Measurements from ENCODE around the gene TNIP3. TPM values are rescaled to one million over a fixed set of nuclear protein-coding genes. Genes with fewer than 3 reads are reported as not detected.

TNIP3 gene
- total and polyA plus RNA-seq, 9 of the 15 experiments (the other 6 are each of a cell fraction or from before 2014, with no cell fraction given): 0.14 TPM; not detected in 8

DNA sequence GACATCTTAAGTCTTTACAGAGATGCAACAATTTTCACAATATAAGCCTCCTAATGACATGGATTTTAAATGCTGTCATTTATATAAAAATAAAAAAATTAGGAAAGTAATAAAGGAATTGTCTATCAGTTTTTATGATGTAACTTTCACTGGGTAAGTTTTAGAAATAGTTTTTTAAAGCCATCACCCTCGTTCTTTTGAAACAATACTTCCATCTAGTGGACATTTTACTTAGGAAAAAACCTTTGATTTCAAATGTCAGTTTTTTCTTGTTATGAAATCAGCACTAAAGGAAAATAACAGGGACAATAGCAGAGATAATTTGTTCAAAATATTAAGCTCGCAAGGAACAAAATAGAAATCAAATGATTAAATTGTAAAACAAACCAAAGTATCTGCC is 67.5 kb downstream of the TNIP3 start:
- Histone ChIP-seq H3K36me3 (ENCODE audit: control insufficient read depth, insufficient read depth, low read length) (no peaks in the 10 kb centered on the region), H2AFZ (ENCODE audit: low read depth, low read length) (no peak overlapping the region), H3K27ac (ENCODE audit: extremely low read depth, low read depth, low read length) (no peak overlapping the region), H3K79me2 (ENCODE audit: control insufficient read depth, insufficient read depth, low read length) (no peaks in the 10 kb centered on the region), H3K9me1 (ENCODE audit: control insufficient read depth, insufficient read depth, low read length) (no peaks in the 10 kb centered on the region), H4K20me1 (replicated peaks; ENCODE audit: control insufficient read depth, insufficient read depth, low read length) (no peaks in the 10 kb centered on the region), H3K4me2 (ENCODE audit: insufficient read depth, low read length) (no peak overlapping the region), H3K9me3 (replicated peaks; ENCODE audit: control insufficient read depth, insufficient read depth, low read depth, low read length) (no peaks in the 10 kb centered on the region), H3K27me3 (ENCODE audit: control insufficient read depth in 2 of 2, insufficient read depth in 2 of 2, low read length in 2 of 2) (no peaks in the 10 kb centered on the region), H3K9ac (ENCODE audit: insufficient read depth in 1 of 2, low read depth in 2 of 2, low read length in 2 of 2) (no peak overlapping the region), H3K4me1 (replicated peaks in 1 of 2; ENCODE audit: control insufficient read depth in 2 of 2, insufficient read depth in 2 of 2, low read length in 2 of 2) (no peaks in the 10 kb centered on the region), H3K4me3 (no peak overlapping the region)
- ChIA-PET POLR2A (no interaction called here), CTCF (ENCODE audit: low intra/inter-chr PET ratio) (interaction anchor here (1.2 to 1.7 kb wide), 2 partner anchors 941 to 1025 kb away, joined by 3 to 5 read pairs; no protein-coding TSS in a partner anchor)
- intact Hi-C loops (cut with micrococcal nuclease) (loop anchor here (1.0 kb wide), 2 partner anchors 940 to 1025 kb away; no protein-coding TSS in a partner anchor), in situ Hi-C loops (cut with MboI) (no loop called here)
- DNase-seq (ENCODE audit: extremely low read depth in 1 of 4, low spot score in 3 of 4) (peak in 1 of 4 experiments; percentile 6), ATAC-seq (no peak), FAIRE-seq (no peak)
- WGBS (ENCODE audit: insufficient coverage, low coverage, missing lambda C conversion rate): 0% methylated on average over 2 of the region's 2 CpGs
- no TSS peak for BruUV-seq (replicated peaks)
- no peak for TF ChIP-seq CEBPG (CRISPR knock-in tag; IDR thresholded peaks at IDR 0.05)
- 0 out of 4 replicates have a peak, but pooled peaks of 1 of the 2 experiments have one; percentile 37 for TF ChIP-seq CEBPG (tag; conservative IDR thresholded peaks at IDR 0.05 in 1 of 2, IDR thresholded peaks at IDR 0.05 in 1 of 2)
- TF ChIP-seq CEBPB (tag; IDR thresholded peaks at IDR 0.05): 0 out of 2 replicates have a peak, but pooled peaks have one; percentile 30
- TF ChIP-seq, protein P1, sequence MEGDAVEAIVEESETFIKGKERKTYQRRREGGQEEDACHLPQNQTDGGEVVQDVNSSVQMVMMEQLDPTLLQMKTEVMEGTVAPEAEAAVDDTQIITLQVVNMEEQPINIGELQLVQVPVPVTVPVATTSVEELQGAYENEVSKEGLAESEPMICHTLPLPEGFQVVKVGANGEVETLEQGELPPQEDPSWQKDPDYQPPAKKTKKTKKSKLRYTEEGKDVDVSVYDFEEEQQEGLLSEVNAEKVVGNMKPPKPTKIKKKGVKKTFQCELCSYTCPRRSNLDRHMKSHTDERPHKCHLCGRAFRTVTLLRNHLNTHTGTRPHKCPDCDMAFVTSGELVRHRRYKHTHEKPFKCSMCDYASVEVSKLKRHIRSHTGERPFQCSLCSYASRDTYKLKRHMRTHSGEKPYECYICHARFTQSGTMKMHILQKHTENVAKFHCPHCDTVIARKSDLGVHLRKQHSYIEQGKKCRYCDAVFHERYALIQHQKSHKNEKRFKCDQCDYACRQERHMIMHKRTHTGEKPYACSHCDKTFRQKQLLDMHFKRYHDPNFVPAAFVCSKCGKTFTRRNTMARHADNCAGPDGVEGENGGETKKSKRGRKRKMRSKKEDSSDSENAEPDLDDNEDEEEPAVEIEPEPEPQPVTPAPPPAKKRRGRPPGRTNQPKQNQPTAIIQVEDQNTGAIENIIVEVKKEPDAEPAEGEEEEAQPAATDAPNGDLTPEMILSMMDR (IDR thresholded peaks at IDR 0.05 in 2 of 3, conservative IDR thresholded peaks at IDR 0.05 in 1 of 3; ENCODE audit: insufficient read depth in 2 of 3, low read depth in 1 of 3, low read length in 3 of 3): peak in 1 of 3 experiments; percentile 34; a peak in 2 of 6 replicates
- peak; percentile 30 to 41; a peak in 3 of 4 replicates for TF ChIP-seq RAD21 (CRISPR knock-in tag; conservative IDR thresholded peaks at IDR 0.05 in 1 of 2, IDR thresholded peaks at IDR 0.05 in 1 of 2)
- no peak for TF ChIP-seq RBFOX2 (IDR thresholded peaks at IDR 0.05; ENCODE audit: low read depth, low read length)
- TF ChIP-seq POLR3G (IDR thresholded peaks at IDR 0.05; ENCODE audit: extremely low read depth, insufficient read length, insufficient replicate concordance): no peak

Data from K562 (cell line).